GM21737 (cell line): ENCODE results near the gene KCNB1.

ENCODE experiments used
- ATAC-seq: cut with Tn5 transposase; IDR thresholded peaks from one replicate; pipeline ENCODE4 v1.9.1; 2021; ENCODE audit warnings: mild to moderate bottlenecking, moderate library complexity; ENCODE audit not compliant: unreplicated experiment

The KCNB1 gene

GRCh38 chr20:49501917-49502316 is 19.4 kb upstream of the KCNB1 start:
- ATAC-seq: no peak

GRCh38 chr20:49497398-49497669 is 14.9 kb upstream of the KCNB1 start:
- no peak for ATAC-seq

- no peak for ATAC-seq
Observed at GRCh38 chr20:49496553-49497397, 14.3 kb upstream of the KCNB1 start.

GRCh38 chr20:49496043-49496442 is 13.6 kb upstream of the KCNB1 start:
- no peak for ATAC-seq

GRCh38 chr20:49490689-49491088 is 8.2 kb upstream of the KCNB1 start:
- ATAC-seq: no peak

GRCh38 chr20:49489688-49490087 is 7.2 kb upstream of the KCNB1 start:
- ATAC-seq: no peak

GRCh38 chr20:49486064-49486463 is 3.6 kb upstream of the KCNB1 start:
- no peak for ATAC-seq

GRCh38 chr20:49485563-49485962 is 3.1 kb upstream of the KCNB1 start:
- ATAC-seq: no peak

GRCh38 chr20:49484180-49485140 is 2.0 kb upstream of the KCNB1 start:
- ATAC-seq: no peak

- ATAC-seq: no peak
Observed at GRCh38 chr20:49483696-49484123, 1.2 kb upstream of the KCNB1 start.

GRCh38 chr20:49483018-49483695 is 689 bp upstream of the KCNB1 start:
- ATAC-seq: no peak

- no peak for ATAC-seq
Observed at GRCh38 chr20:49482173-49482572, 295 bp downstream of the KCNB1 start.

- no peak for ATAC-seq
Observed at GRCh38 chr20:49481116-49481515, 1.4 kb downstream of the KCNB1 start.

- no peak for ATAC-seq
Observed at GRCh38 chr20:49480236-49480635, 2.2 kb downstream of the KCNB1 start.

GRCh38 chr20:49479785-49480184 is 2.7 kb downstream of the KCNB1 start:
- ATAC-seq: no peak

- ATAC-seq: no peak
Observed at GRCh38 chr20:49478754-49479689, 3.4 kb downstream of the KCNB1 start.

GRCh38 chr20:49478266-49478665 is 4.2 kb downstream of the KCNB1 start:
- no peak for ATAC-seq

- ATAC-seq: no peak
Observed at GRCh38 chr20:49477200-49477599, 5.3 kb downstream of the KCNB1 start.

GRCh38 chr20:49476016-49476355 is 6.5 kb downstream of the KCNB1 start:
- ATAC-seq: no peak

- no peak for ATAC-seq
Observed at GRCh38 chr20:49475292-49476015, 7.0 kb downstream of the KCNB1 start.
